ENCODE data around the gene SPHK1. TPM values are rescaled to one million over a fixed set of nuclear protein-coding genes. Genes with fewer than 3 reads are reported as not detected.

SPHK1 gene
- total and polyA plus RNA-seq, 12 donors = 1.7 to 20.8 (median 3.4) TPM

DNA sequence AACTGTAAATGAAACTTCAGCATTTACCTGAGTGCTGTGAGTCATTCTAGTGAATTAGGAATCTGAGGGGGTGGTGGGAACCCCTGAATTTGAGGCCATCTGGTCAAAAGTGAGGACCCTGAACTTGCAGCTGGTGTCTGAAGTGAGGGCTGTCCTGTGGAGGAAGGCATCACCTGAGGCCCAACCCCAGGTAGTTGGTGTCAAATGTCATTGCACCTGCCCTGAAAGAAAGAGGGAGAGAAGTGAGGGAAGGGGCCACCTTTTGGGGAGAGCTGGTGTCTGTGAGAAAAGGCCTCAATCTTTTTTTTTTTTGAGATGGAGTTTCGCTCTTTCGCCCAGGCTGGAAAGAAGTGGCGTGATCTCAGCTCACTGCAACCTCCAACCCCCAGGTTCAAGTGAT lies 18.2 kb upstream of the SPHK1 start:
- Histone ChIP-seq H3K4me3 (no peak overlapping the region), H3K27me3 (no peaks in the 10 kb centered on the region), H3K27ac (no peak overlapping the region), H3K4me1 (peaks cover 0 to 42% (median 34%) of the 10 kb centered on the region in 9 donors), H3K9me3 (no peaks in the 10 kb centered on the region), H3K36me3 (no peaks in the 10 kb centered on the region)
- ATAC-seq = no peak
- TF ChIP-seq, protein P1, sequence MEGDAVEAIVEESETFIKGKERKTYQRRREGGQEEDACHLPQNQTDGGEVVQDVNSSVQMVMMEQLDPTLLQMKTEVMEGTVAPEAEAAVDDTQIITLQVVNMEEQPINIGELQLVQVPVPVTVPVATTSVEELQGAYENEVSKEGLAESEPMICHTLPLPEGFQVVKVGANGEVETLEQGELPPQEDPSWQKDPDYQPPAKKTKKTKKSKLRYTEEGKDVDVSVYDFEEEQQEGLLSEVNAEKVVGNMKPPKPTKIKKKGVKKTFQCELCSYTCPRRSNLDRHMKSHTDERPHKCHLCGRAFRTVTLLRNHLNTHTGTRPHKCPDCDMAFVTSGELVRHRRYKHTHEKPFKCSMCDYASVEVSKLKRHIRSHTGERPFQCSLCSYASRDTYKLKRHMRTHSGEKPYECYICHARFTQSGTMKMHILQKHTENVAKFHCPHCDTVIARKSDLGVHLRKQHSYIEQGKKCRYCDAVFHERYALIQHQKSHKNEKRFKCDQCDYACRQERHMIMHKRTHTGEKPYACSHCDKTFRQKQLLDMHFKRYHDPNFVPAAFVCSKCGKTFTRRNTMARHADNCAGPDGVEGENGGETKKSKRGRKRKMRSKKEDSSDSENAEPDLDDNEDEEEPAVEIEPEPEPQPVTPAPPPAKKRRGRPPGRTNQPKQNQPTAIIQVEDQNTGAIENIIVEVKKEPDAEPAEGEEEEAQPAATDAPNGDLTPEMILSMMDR (IDR thresholded peaks at IDR 0.05) = no peak
- WGBS, 2 donors = 97 to 99% methylated on average over 3 of the region's 3 CpGs
- intact Hi-C loops (cut with DNase I) = no loop called here
- DNase-seq = no peak

DNA sequence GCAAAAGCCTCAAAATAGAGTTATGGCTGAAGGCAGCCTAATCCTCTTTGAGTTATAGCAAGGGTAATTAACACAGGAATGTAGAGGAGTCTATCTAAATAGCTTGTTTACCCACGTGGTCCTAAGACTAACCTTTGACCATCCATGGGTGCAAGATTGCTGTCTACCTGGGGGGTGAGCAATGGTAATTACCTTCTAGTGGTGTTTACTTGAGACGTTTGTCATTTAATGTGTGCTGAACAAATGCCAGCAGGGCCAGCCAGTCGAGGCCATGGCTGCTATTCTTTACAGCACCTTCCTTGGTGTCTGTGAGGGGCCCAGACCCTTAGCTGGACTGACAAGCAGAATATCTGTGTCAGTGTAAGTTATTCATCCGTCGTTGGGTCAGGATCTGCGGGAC lies 16.8 kb upstream of the SPHK1 start:
- no peak overlapping the region for H3K27ac ChIP-seq
- ATAC-seq (no peak), DNase-seq (no peak)
- H3K36me3 ChIP-seq = no peaks in the 10 kb centered on the region
- H3K4me3 ChIP-seq = no peak overlapping the region
- H3K27me3 ChIP-seq = no peaks in the 10 kb centered on the region
- TF ChIP-seq, protein P1 (IDR thresholded peaks at IDR 0.05) = no peak
- intact Hi-C loops (cut with DNase I) = no loop called here
- H3K4me1 ChIP-seq = peaks cover 0 to 32% (median 25%) of the 10 kb centered on the region in 9 donors
- 81 to 86% methylated on average over 6 of the region's 6 CpGs for WGBS, 2 donors
- H3K9me3 ChIP-seq = no peaks in the 10 kb centered on the region

DNA sequence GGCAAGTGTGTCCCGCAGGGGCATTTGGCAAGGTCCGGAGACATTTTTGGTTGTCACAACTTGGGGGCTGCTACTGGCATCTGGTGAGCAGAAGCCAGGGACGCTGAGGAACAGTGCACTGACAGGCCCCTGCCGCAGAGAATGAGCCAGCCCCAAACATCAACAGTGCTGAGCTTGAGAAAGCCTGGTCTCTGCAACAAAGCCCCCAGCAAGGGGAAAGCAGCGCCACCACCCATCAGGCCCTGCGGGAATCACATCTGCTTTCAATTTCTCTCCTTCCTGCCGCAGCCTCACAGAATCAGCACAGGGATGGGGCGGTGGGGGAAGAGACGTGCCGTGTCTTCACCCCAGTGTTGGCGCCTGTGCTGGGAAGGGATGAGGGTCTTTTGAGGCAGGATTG lies 15.9 kb upstream of the SPHK1 start:
- 74 to 86% methylated on average over 11 of the region's 11 CpGs for WGBS, 2 donors
- Histone ChIP-seq H3K9me3 (no peaks in the 10 kb centered on the region), H3K27me3 (no peaks in the 10 kb centered on the region), H3K4me1 (peaks cover 0 to 32% (median 19%) of the 10 kb centered on the region in 9 donors), H3K27ac (no peak overlapping the region), H3K4me3 (no peak overlapping the region), H3K36me3 (no peaks in the 10 kb centered on the region)
- DNase-seq (no peak), ATAC-seq (no peak)
- intact Hi-C loops (cut with DNase I) = no loop called here
- TF ChIP-seq, protein P1 (IDR thresholded peaks at IDR 0.05) = no peak

DNA sequence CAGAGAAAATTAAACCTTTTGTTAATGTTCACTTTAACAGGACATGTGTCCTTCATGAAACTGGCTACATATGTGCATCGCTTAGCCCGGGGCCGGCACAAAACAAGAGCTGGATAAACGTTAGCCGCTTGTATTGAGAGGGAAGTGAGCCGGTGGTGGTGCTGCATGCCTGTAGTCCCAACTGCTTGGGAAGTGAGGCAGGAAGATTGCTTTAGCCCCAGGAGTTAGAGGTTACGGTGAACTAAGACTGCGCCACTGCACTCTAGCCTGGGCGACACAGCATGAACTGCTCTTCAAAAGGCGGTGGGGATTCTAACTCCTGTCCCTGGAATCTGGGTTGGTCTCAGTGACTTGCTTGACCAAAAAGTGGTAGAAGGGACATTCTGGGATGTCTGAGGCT lies 15.0 kb upstream of the SPHK1 start:
- no peak for DNase-seq
- H3K4me3 ChIP-seq = no peak overlapping the region

More for the DNA sequence above, 15.0 kb upstream of the SPHK1 start:
- H3K4me1 ChIP-seq = peaks cover 0 to 32% (median 20%) of the 10 kb centered on the region in 9 donors
- TF ChIP-seq, protein P1 (IDR thresholded peaks at IDR 0.05) = no peak
- intact Hi-C loops (cut with DNase I) = no loop called here
- WGBS, 2 donors = 72 to 80% methylated on average over 10 of the region's 10 CpGs
- no peaks in the 10 kb centered on the region for H3K27me3 ChIP-seq
- ATAC-seq = no peak
- H3K27ac ChIP-seq = peak overlapping the region in 3 of 10 donors; percentile 3 to 73 (median 30)
- H3K9me3 ChIP-seq = no peaks in the 10 kb centered on the region
- H3K36me3 ChIP-seq = no peaks in the 10 kb centered on the region
